Measurements from ENCODE around the gene ARSB.

ARSB gene

GRCh38 chr5:78803353-78803752, 181.8 kb downstream of the ARSB start:
- Histone ChIP-seq H3K27ac (ENCODE audit: low read depth, low read length) (no peak overlapping the region), H3K9me3 (ENCODE audit: control insufficient read depth, insufficient read depth, low read length) (0 out of 2 replicates have a peak, but pooled peaks cover 2% of the 10 kb centered on the region), H3K36me3 (ENCODE audit: control insufficient read depth, insufficient read depth, low read length) (no peaks in the 10 kb centered on the region), H3K27me3 (ENCODE audit: control insufficient read depth, insufficient read depth, low read length) (no peaks in the 10 kb centered on the region), H3K4me3 (ENCODE audit: low read depth, low read length) (no peak overlapping the region), H3K9ac (ENCODE audit: low read depth, low read length) (no peak overlapping the region), H3K4me1 (ENCODE audit: control insufficient read depth, insufficient read depth, low read length) (no peaks in the 10 kb centered on the region)

DNA sequence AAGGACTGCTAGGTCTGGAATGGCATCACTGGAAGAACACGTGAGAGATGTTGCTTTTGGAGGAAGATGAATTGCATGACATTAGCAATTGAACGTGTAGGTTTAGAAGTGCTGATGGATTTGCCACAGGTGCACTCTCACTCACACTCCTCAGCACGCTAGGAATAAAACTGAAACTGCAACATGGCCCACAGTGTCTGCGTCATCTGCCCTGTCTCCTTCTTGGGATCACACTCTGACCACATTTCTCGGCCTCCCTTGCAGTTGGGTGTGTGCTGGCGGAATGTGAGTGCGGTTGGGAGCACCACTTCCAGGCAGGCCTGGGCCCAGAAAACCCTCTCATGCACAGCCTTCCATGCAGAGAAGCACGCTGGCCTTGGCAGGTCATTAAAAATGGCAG, 183.7 kb downstream of the ARSB start:
- Histone ChIP-seq H3K9me3 (ENCODE audit: control insufficient read depth, insufficient read depth, low read length) (0 out of 2 replicates have a peak, but pooled peaks cover 2% of the 10 kb centered on the region), H3K4me3 (ENCODE audit: low read depth, low read length) (no peak overlapping the region), H3K4me1 (ENCODE audit: control insufficient read depth, insufficient read depth, low read length) (no peaks in the 10 kb centered on the region), H3K36me3 (ENCODE audit: control insufficient read depth, insufficient read depth, low read length) (no peaks in the 10 kb centered on the region), H3K27ac (ENCODE audit: low read depth, low read length) (no peak overlapping the region), H3K27me3 (ENCODE audit: control insufficient read depth, insufficient read depth, low read length) (no peaks in the 10 kb centered on the region), H3K9ac (ENCODE audit: low read depth, low read length) (no peak overlapping the region)

DNA sequence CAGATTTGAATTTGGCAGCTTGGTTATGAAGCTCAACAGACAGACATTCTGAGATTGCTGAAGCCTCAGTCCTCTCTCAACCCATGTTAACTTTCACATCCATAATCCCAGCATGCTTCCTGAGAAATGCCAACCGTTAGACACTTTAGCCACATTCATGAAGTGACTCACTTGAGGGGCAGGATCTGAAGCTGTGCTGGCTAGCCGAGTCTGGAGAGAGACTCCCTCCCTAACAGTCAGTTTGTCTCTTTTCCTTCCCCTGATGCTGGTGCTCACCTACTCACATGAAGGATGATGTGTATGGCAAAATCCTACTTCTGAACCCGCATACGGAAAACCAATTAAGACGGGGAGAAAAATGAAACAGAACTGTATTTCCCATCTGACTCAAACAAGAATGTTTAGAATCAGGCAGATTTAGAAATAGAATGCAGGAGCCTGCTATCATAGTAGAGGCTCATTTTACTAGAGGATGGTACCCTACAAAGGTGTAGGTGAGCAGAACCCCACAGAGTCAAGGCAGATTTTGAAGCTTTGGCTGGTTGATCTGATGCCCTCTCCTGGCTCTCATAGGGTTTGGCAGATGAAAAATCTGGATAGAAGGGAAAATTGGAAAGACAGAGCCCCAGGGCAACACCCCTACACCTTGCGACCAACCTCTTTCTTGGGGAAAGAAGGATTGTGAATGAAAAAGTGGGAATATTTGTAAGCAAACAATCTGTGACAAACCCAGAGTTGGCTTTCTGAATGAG, 185.7 kb downstream of the ARSB start:
- Histone ChIP-seq H3K4me3 (ENCODE audit: low read depth, low read length) (no peak overlapping the region), H3K9ac (ENCODE audit: low read depth, low read length) (no peak overlapping the region), H3K27ac (ENCODE audit: low read depth, low read length) (no peak overlapping the region), H3K27me3 (ENCODE audit: control insufficient read depth, insufficient read depth, low read length) (no peaks in the 10 kb centered on the region), H3K9me3 (ENCODE audit: control insufficient read depth, insufficient read depth, low read length) (0 out of 2 replicates have a peak, but pooled peaks cover 2% of the 10 kb centered on the region), H3K36me3 (ENCODE audit: control insufficient read depth, insufficient read depth, low read length) (no peaks in the 10 kb centered on the region), H3K4me1 (ENCODE audit: control insufficient read depth, insufficient read depth, low read length) (peaks cover 14% of the 10 kb centered on the region)

DNA sequence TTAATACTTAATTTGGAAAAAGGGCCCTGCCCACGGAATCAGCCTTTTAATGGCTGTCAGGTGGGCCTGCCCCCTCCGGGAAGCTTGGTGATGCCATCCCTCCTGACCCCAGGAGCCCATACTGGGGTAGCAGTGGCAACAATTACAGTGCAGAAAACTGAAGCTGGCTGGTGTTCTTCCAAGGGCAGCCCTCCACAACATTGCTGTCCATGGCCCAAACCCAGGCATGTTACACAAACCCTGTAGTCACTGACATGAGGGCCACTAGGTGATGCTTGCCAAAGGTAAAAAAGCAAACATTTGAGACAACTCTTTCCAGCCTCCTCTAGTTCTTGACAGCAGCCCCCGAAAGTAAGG, 186.5 kb downstream of the ARSB start:
- Histone ChIP-seq H3K9me3 (ENCODE audit: control insufficient read depth, insufficient read depth, low read length) (0 out of 2 replicates have a peak, but pooled peaks cover 2% of the 10 kb centered on the region), H3K4me3 (ENCODE audit: low read depth, low read length) (no peak overlapping the region), H3K27me3 (ENCODE audit: control insufficient read depth, insufficient read depth, low read length) (no peaks in the 10 kb centered on the region), H3K27ac (ENCODE audit: low read depth, low read length) (no peak overlapping the region), H3K36me3 (ENCODE audit: control insufficient read depth, insufficient read depth, low read length) (no peaks in the 10 kb centered on the region), H3K4me1 (ENCODE audit: control insufficient read depth, insufficient read depth, low read length) (peaks cover 18% of the 10 kb centered on the region), H3K9ac (ENCODE audit: low read depth, low read length) (no peak overlapping the region)

DNA sequence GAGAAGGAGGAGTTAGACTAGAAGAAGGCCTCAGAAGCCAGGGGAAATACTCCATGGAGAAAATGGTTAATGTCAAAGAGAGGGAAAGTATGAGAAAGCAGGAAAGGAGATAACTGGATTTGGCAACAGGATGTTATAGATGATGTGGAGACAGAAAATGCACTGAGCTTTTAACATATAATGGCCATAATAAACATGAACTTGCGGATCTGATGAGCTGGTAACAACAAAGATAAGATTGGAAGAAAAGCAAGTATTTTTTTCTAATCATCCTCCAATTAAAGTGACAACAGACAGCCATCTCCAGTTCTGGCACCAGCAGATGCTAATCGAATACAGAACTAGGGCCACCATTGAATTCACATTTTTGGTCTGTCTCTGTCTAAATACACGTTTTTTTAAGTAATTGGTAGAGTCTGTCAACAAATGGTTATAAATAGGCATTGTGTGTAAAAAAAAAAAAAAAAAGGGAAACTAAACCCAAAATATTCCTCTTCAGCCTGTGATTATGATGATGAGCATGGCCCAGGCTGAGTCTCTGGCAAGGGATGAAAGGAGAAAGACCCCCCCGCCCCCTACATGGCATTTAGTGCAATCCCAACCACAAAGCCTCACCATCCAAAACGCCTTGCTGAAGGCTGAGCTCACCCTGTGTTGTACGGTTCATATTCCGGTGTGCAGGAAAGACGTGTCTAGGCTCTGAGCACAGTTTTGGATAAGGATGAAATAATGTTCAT, 187.0 kb downstream of the ARSB start:
- Histone ChIP-seq H3K9ac (ENCODE audit: low read depth, low read length) (no peak overlapping the region), H3K4me1 (ENCODE audit: control insufficient read depth, insufficient read depth, low read length) (peaks cover 18% of the 10 kb centered on the region), H3K36me3 (ENCODE audit: control insufficient read depth, insufficient read depth, low read length) (no peaks in the 10 kb centered on the region), H3K9me3 (ENCODE audit: control insufficient read depth, insufficient read depth, low read length) (0 out of 2 replicates have a peak, but pooled peaks cover 2% of the 10 kb centered on the region), H3K27me3 (ENCODE audit: control insufficient read depth, insufficient read depth, low read length) (no peaks in the 10 kb centered on the region), H3K4me3 (ENCODE audit: low read depth, low read length) (no peak overlapping the region), H3K27ac (ENCODE audit: low read depth, low read length) (no peak overlapping the region)

DNA sequence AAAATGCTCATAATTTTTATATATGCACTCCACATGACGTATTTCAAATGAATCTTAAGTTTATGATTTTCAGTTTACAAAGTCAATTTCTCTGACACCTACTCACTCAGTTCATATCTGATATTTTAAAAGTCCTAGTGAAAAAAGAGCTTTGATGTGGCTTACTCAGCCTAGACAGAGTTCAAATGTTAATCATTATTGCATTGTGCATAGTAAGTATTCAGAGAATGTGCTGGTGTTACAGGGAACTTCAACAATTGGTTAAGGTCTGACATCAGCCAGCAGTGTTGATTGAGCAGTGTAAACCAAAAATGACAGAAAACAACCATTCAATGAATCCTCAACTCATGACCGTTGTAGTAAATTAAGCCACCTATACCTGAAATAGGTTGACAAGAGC, 189.4 kb downstream of the ARSB start:
- H3K9me3 ChIP-seq (ENCODE audit: control insufficient read depth, insufficient read depth, low read length): 0 out of 2 replicates have a peak, but pooled peaks cover 1% of the 10 kb centered on the region
- H3K4me3 ChIP-seq (ENCODE audit: low read depth, low read length): no peak overlapping the region
- H3K4me1 ChIP-seq (ENCODE audit: control insufficient read depth, insufficient read depth, low read length): peaks cover 18% of the 10 kb centered on the region
- no peaks in the 10 kb centered on the region for H3K36me3 ChIP-seq (ENCODE audit: control insufficient read depth, insufficient read depth, low read length)
- H3K27me3 ChIP-seq (ENCODE audit: control insufficient read depth, insufficient read depth, low read length): no peaks in the 10 kb centered on the region
- H3K9ac ChIP-seq (ENCODE audit: low read depth, low read length): no peak overlapping the region
- H3K27ac ChIP-seq (ENCODE audit: low read depth, low read length): no peak overlapping the region

DNA sequence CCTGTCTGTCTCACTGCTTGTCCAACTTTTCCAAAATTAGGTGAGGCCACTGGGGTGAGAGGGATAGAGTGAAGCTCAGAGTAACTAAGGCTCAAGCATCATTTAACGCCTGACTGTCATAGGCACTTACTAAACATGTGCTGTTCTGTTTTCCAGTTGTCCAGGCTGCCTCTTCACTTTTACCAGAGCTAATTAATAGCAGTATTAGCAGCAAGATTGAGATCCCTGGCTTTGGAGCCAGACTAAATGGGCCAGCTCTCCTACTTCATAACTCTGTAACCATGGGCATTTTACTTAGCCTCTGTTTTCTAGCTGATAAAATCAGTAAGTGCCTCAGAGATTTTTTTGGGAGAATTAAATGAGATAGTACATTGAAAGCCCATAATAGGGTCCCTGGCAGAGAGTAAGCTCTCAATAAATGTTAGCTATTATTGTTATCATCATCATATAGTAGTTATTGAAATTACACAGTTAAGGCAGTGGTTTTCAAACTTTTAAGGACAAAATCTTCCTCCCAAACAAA, 190.4 kb downstream of the ARSB start:
- Histone ChIP-seq H3K4me3 (ENCODE audit: low read depth, low read length) (no peak overlapping the region), H3K9me3 (ENCODE audit: control insufficient read depth, insufficient read depth, low read length) (no peaks in the 10 kb centered on the region), H3K4me1 (ENCODE audit: control insufficient read depth, insufficient read depth, low read length) (peaks cover 18% of the 10 kb centered on the region), H3K36me3 (ENCODE audit: control insufficient read depth, insufficient read depth, low read length) (no peaks in the 10 kb centered on the region), H3K9ac (ENCODE audit: low read depth, low read length) (no peak overlapping the region), H3K27me3 (ENCODE audit: control insufficient read depth, insufficient read depth, low read length) (no peaks in the 10 kb centered on the region), H3K27ac (ENCODE audit: low read depth, low read length) (no peak overlapping the region)

GRCh38 chr5:78793907-78794662, 191.0 kb downstream of the ARSB start:
- Histone ChIP-seq H3K9me3 (ENCODE audit: control insufficient read depth, insufficient read depth, low read length) (no peaks in the 10 kb centered on the region), H3K36me3 (ENCODE audit: control insufficient read depth, insufficient read depth, low read length) (no peaks in the 10 kb centered on the region), H3K9ac (ENCODE audit: low read depth, low read length) (no peak overlapping the region), H3K4me1 (ENCODE audit: control insufficient read depth, insufficient read depth, low read length) (peaks cover 18% of the 10 kb centered on the region), H3K27ac (ENCODE audit: low read depth, low read length) (no peak overlapping the region), H3K4me3 (ENCODE audit: low read depth, low read length) (no peak overlapping the region), H3K27me3 (ENCODE audit: control insufficient read depth, insufficient read depth, low read length) (no peaks in the 10 kb centered on the region)

GRCh38 chr5:78792345-78793055, 192.6 kb downstream of the ARSB start:
- no peak overlapping the region for H3K4me3 ChIP-seq (ENCODE audit: low read depth, low read length)
- peaks cover 18% of the 10 kb centered on the region for H3K4me1 ChIP-seq (ENCODE audit: control insufficient read depth, insufficient read depth, low read length)
- no peaks in the 10 kb centered on the region for H3K36me3 ChIP-seq (ENCODE audit: control insufficient read depth, insufficient read depth, low read length)
- H3K27ac ChIP-seq (ENCODE audit: low read depth, low read length): no peak overlapping the region
- no peak overlapping the region for H3K9ac ChIP-seq (ENCODE audit: low read depth, low read length)
- H3K27me3 ChIP-seq (ENCODE audit: control insufficient read depth, insufficient read depth, low read length): no peaks in the 10 kb centered on the region
- H3K9me3 ChIP-seq (ENCODE audit: control insufficient read depth, insufficient read depth, low read length): no peaks in the 10 kb centered on the region

GRCh38 chr5:78791501-78792100, 193.5 kb downstream of the ARSB start:
- Histone ChIP-seq H3K27ac (ENCODE audit: low read depth, low read length) (no peak overlapping the region), H3K4me1 (ENCODE audit: control insufficient read depth, insufficient read depth, low read length) (peaks cover 18% of the 10 kb centered on the region), H3K36me3 (ENCODE audit: control insufficient read depth, insufficient read depth, low read length) (no peaks in the 10 kb centered on the region), H3K27me3 (ENCODE audit: control insufficient read depth, insufficient read depth, low read length) (no peaks in the 10 kb centered on the region), H3K9me3 (ENCODE audit: control insufficient read depth, insufficient read depth, low read length) (no peaks in the 10 kb centered on the region), H3K9ac (ENCODE audit: low read depth, low read length) (no peak overlapping the region), H3K4me3 (ENCODE audit: low read depth, low read length) (no peak overlapping the region)
